Upper lobe of right lung (tissue), 1 donor: ENCODE results near the gene FER. TPM values are rescaled to one million over a fixed set of nuclear protein-coding genes. Genes with fewer than 3 reads are reported as not detected.

ENCODE experiments used
- ATAC-seq: fragments of 200-7000 bp; cut with Tn5 transposase; one replicate; pipeline ENCODE4 v1.9.1; 2020; ENCODE audit warnings: mild to moderate bottlenecking, moderate library complexity
- DNase-seq: peaks from one replicate; pipeline ENCODE4 v3.0.0-alpha.2; 2020
- H3K27ac ChIP-seq: fragments of 200-600 bp; one replicate; pipeline ENCODE4 v1.8.0; 2022
- H3K27me3 ChIP-seq: fragments of 200-600 bp; one replicate; pipeline ENCODE4 v1.8.0; 2022; ENCODE audit warnings: mild to moderate bottlenecking
- H3K36me3 ChIP-seq: fragments of 200-600 bp; one replicate; pipeline ENCODE4 v1.8.0; 2022
- H3K4me1 ChIP-seq: fragments of 200-600 bp; one replicate; pipeline ENCODE4 v1.8.0; 2022
- H3K4me3 ChIP-seq: fragments of 200-600 bp; one replicate; pipeline ENCODE4 v1.8.0; 2022; ENCODE audit warnings: mild to moderate bottlenecking
- H3K9me3 ChIP-seq: fragments of 200-600 bp; one replicate; pipeline ENCODE4 v1.8.0; 2022
- CTCF ChIP-seq: fragments of 200-600 bp; IDR thresholded peaks from one replicate; pipeline ENCODE4 v1.8.0; 2022; ENCODE audit warnings: antibody characterized with exemption
- intact Hi-C: fragments of 100-400 bp; cut with DNase I; formaldehyde crosslinking; loops from one replicate; pipeline ENCODE4 v1.11.0; 2022
- total RNA-seq: library from RNA; stranded (reverse); fragmentation: NEBNext Ultra II Directional; extraction: Animal tissue kit (Norgen Biotek cat#: 25700); gene quantifications from one replicate; pipeline ENCODE4 v1.2.1, GENCODE V29; 2021
- donor health status: DM: no; HTN: yes; CAD: no; lungs with severe emphysema.

The FER gene
- total RNA-seq, 1 donor from 2014 or later: 33.6 TPM

GRCh38 chr5:108727651-108728565 lies 19.8 kb upstream of the FER start:
- no peaks in the 10 kb centered on the region for H3K36me3 ChIP-seq
- peak overlapping the region; percentile 70 for H3K4me3 ChIP-seq
- intact Hi-C loops: no loop called here
- peaks cover 10% of the 10 kb centered on the region for H3K4me1 ChIP-seq
- peak; percentile 96 for DNase-seq
- H3K27me3 ChIP-seq: no peaks in the 10 kb centered on the region
- ATAC-seq: peak; percentile 99
- H3K27ac ChIP-seq: peak overlapping the region; percentile 98
- H3K9me3 ChIP-seq: no peaks in the 10 kb centered on the region
- no peak for TF ChIP-seq CTCF

GRCh38 chr5:108728566-108729241 lies 19.0 kb upstream of the FER start:
- ATAC-seq (peak; percentile 52), DNase-seq (no peak)
- peak overlapping the region; percentile 70 for H3K4me3 ChIP-seq
- H3K4me1 ChIP-seq: peaks cover 10% of the 10 kb centered on the region
- H3K36me3 ChIP-seq: no peaks in the 10 kb centered on the region
- intact Hi-C loops: no loop called here
- no peaks in the 10 kb centered on the region for H3K9me3 ChIP-seq
- no peak for TF ChIP-seq CTCF
- no peaks in the 10 kb centered on the region for H3K27me3 ChIP-seq
- peak overlapping the region; percentile 98 for H3K27ac ChIP-seq

GRCh38 chr5:108729242-108729615 lies 18.5 kb upstream of the FER start:
- no peaks in the 10 kb centered on the region for H3K27me3 ChIP-seq
- H3K4me3 ChIP-seq: peak overlapping the region; percentile 70
- ATAC-seq (no peak), DNase-seq (no peak)
- intact Hi-C loops: no loop called here
- no peak for TF ChIP-seq CTCF
- peak overlapping the region; percentile 98 for H3K27ac ChIP-seq
- no peaks in the 10 kb centered on the region for H3K9me3 ChIP-seq
- H3K4me1 ChIP-seq: peaks cover 10% of the 10 kb centered on the region
- H3K36me3 ChIP-seq: no peaks in the 10 kb centered on the region

- Histone ChIP-seq H3K4me3 (no peak overlapping the region), H3K27me3 (no peaks in the 10 kb centered on the region), H3K4me1 (peaks cover 10% of the 10 kb centered on the region), H3K36me3 (no peaks in the 10 kb centered on the region), H3K27ac (no peak overlapping the region), H3K9me3 (no peaks in the 10 kb centered on the region)
- intact Hi-C loops: no loop called here
- TF ChIP-seq CTCF: no peak
- no peak for DNase-seq
- ATAC-seq: no peak
Observed at GRCh38 chr5:108730617-108731340, 16.9 kb upstream of the FER start.

GRCh38 chr5:108735790-108736189 lies 11.9 kb upstream of the FER start:
- H3K9me3 ChIP-seq: no peaks in the 10 kb centered on the region
- H3K27ac ChIP-seq: no peak overlapping the region
- H3K4me1 ChIP-seq: no peaks in the 10 kb centered on the region
- no peak overlapping the region for H3K4me3 ChIP-seq
- no peak for ATAC-seq
- no peaks in the 10 kb centered on the region for H3K27me3 ChIP-seq
- TF ChIP-seq CTCF: no peak
- intact Hi-C loops: no loop called here
- H3K36me3 ChIP-seq: no peaks in the 10 kb centered on the region
- no peak for DNase-seq
